Activated CD4-positive, alpha-beta memory T cell treated with anti-CD3 and anti-CD28 coated beads, Interleukin-2, amount 10 ng/mL, durations not matched to agents 7 days and 5 days (primary cell): Measurements from ENCODE around the gene PLIN5. TPM values are rescaled to one million over a fixed set of nuclear protein-coding genes. Genes with fewer than 3 reads are reported as not detected.
A peak's percentile ranks its signal among the peaks of the same experiment; 100 is the strongest.

Experiments used
- CTCF ChIA-PET: fragments of 350-600 bp; sonication (Branson Sonifier 250); formaldehyde crosslinking; loops from one replicate; lab custom pipeline; 2021; ENCODE audit warnings: antibody characterized with exemption, inconsistent platforms; lab: Charles Lee
- POLR2A ChIA-PET: fragments of 350-600 bp; sonication (Branson Sonifier 250); formaldehyde crosslinking; loops from one replicate; lab custom pipeline; 2021; ENCODE audit warnings: antibody characterized with exemption; lab: Charles Lee
- DNase-seq: peaks from one replicate; pipeline ENCODE4 v3.0.0-alpha.2; 2020
- H3K27ac Mint-ChIP-seq: one replicate; pipeline ENCODE4 v1.8.0; 2021; ENCODE audit warnings: mild to moderate bottlenecking, mixed read lengths
- H3K27me3 Mint-ChIP-seq: one replicate; pipeline ENCODE4 v1.8.0; 2021; ENCODE audit warnings: mixed read lengths
- H3K36me3 Mint-ChIP-seq: one replicate; pipeline ENCODE4 v1.8.0; 2021; ENCODE audit warnings: low read depth, mixed read lengths
- H3K4me1 Mint-ChIP-seq: one replicate; pipeline ENCODE4 v1.8.0; 2021; ENCODE audit warnings: mixed read lengths
- H3K4me3 Mint-ChIP-seq: one replicate; pipeline ENCODE4 v1.8.0; 2021; ENCODE audit warnings: mild to moderate bottlenecking, mixed read lengths
- H3K9me3 Mint-ChIP-seq: one replicate; pipeline ENCODE4 v1.8.0; 2021; ENCODE audit warnings: mixed read lengths
- total RNA-seq, 2 experiments: library from RNA; stranded (reverse); gene quantifications; one replicate each; pipeline ENCODE4 v1.2.3, GENCODE V29; 2021

PLIN5 gene
- total RNA-seq, 2 experiments from 2014 or later: not detected

- H3K27me3 Mint-ChIP-seq: no peaks in the 10 kb centered on the region
- H3K4me1 Mint-ChIP-seq: peaks cover 9% of the 10 kb centered on the region
- H3K9me3 Mint-ChIP-seq: no peaks in the 10 kb centered on the region
- H3K36me3 Mint-ChIP-seq: no peaks in the 10 kb centered on the region
- H3K4me3 Mint-ChIP-seq: no peak overlapping the region
- ChIA-PET POLR2A (no interaction called here), CTCF (no interaction called here)
- DNase-seq: no peak
- H3K27ac Mint-ChIP-seq: no peak overlapping the region
Measured at GRCh38 chr19:4510435-4511255, 24.4 kb downstream of the PLIN5 start.

GRCh38 chr19:4508698-4509097 lies 26.3 kb downstream of the PLIN5 start:
- Mint-ChIP-seq H3K4me3 (no peak overlapping the region), H3K9me3 (no peaks in the 10 kb centered on the region), H3K4me1 (peaks cover 9% of the 10 kb centered on the region), H3K27me3 (no peaks in the 10 kb centered on the region), H3K27ac (no peak overlapping the region), H3K36me3 (no peaks in the 10 kb centered on the region)
- DNase-seq: no peak
- CTCF ChIA-PET: no interaction called here
- POLR2A ChIA-PET: no interaction called here

- Mint-ChIP-seq H3K27ac (no peak overlapping the region), H3K4me3 (no peak overlapping the region), H3K4me1 (peaks cover 9% of the 10 kb centered on the region), H3K9me3 (no peaks in the 10 kb centered on the region), H3K27me3 (no peaks in the 10 kb centered on the region), H3K36me3 (no peaks in the 10 kb centered on the region)
- no peak for DNase-seq
- ChIA-PET CTCF (interaction anchor here (1.8 kb wide), 1 partner anchor 17 kb away, joined by 3 read pairs; no protein-coding TSS in a partner anchor), POLR2A (no interaction called here)
Measured at GRCh38 chr19:4507804-4508203, 27.2 kb downstream of the PLIN5 start.

DNA sequence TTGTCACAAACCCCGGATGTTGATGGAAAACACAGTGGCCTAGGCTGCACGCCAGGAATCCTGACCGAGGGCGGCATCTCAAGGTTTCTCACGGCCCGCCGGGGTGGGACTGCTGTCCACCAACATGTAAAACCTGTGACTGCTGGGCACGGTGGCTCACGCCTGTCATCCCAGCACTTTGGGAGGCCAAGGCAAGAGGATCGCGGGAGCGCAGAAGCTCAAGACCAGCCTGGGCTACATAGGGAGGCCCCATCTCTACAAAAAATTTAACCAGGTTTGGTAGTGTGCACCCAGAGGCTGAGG lies 27.9 kb downstream of the PLIN5 start:
- ChIA-PET CTCF (interaction anchor here (1.8 kb wide), 1 partner anchor 18 kb away, joined by 3 read pairs; no protein-coding TSS in a partner anchor), POLR2A (no interaction called here)
- H3K36me3 Mint-ChIP-seq: no peaks in the 10 kb centered on the region

GRCh38 chr19:4506449-4507149 lies 28.4 kb downstream of the PLIN5 start:
- H3K4me1 Mint-ChIP-seq: peaks cover 9% of the 10 kb centered on the region
- peak; percentile 27 for DNase-seq
- POLR2A ChIA-PET: no interaction called here
- no peaks in the 10 kb centered on the region for H3K27me3 Mint-ChIP-seq
- H3K36me3 Mint-ChIP-seq: no peaks in the 10 kb centered on the region
- peak overlapping the region; percentile 28 for H3K27ac Mint-ChIP-seq
- no peaks in the 10 kb centered on the region for H3K9me3 Mint-ChIP-seq
- no peak overlapping the region for H3K4me3 Mint-ChIP-seq
- CTCF ChIA-PET: interaction anchor here (1.8 kb wide), 1 partner anchor 19 kb away, joined by 3 read pairs; no protein-coding TSS in a partner anchor

More for the DNA sequence above, 27.9 kb downstream of the PLIN5 start:
- no peak overlapping the region for H3K4me3 Mint-ChIP-seq
- peaks cover 9% of the 10 kb centered on the region for H3K4me1 Mint-ChIP-seq
- no peaks in the 10 kb centered on the region for H3K9me3 Mint-ChIP-seq
- H3K27ac Mint-ChIP-seq: no peak overlapping the region
- no peak for DNase-seq
- no peaks in the 10 kb centered on the region for H3K27me3 Mint-ChIP-seq

- peaks cover 9% of the 10 kb centered on the region for H3K4me1 Mint-ChIP-seq
- no peaks in the 10 kb centered on the region for H3K36me3 Mint-ChIP-seq
- peak overlapping the region; percentile 28 for H3K27ac Mint-ChIP-seq
- CTCF ChIA-PET: interaction anchor here (1.8 kb wide), 1 partner anchor 19 kb away, joined by 3 read pairs; no protein-coding TSS in a partner anchor
- POLR2A ChIA-PET: no interaction called here
- no peak for DNase-seq
- H3K27me3 Mint-ChIP-seq: no peaks in the 10 kb centered on the region
- H3K4me3 Mint-ChIP-seq: no peak overlapping the region
- no peaks in the 10 kb centered on the region for H3K9me3 Mint-ChIP-seq
Measured at GRCh38 chr19:4505570-4506448, 29.2 kb downstream of the PLIN5 start.

- no peak overlapping the region for H3K27ac Mint-ChIP-seq
- no peaks in the 10 kb centered on the region for H3K27me3 Mint-ChIP-seq
- H3K36me3 Mint-ChIP-seq: no peaks in the 10 kb centered on the region
- DNase-seq: no peak
- ChIA-PET POLR2A (no interaction called here), CTCF (interaction anchor here (1.6 kb wide), 1 partner anchor 20 kb away, joined by 4 read pairs; no protein-coding TSS in a partner anchor)
- peaks cover 9% of the 10 kb centered on the region for H3K4me1 Mint-ChIP-seq
- H3K4me3 Mint-ChIP-seq: no peak overlapping the region
- no peaks in the 10 kb centered on the region for H3K9me3 Mint-ChIP-seq
Measured at GRCh38 chr19:4504891-4505569, 30.0 kb downstream of the PLIN5 start.

GRCh38 chr19:4504297-4504701 lies 30.7 kb downstream of the PLIN5 start:
- peaks cover 9% of the 10 kb centered on the region for H3K4me1 Mint-ChIP-seq
- no peak for DNase-seq
- POLR2A ChIA-PET: no interaction called here
- no peaks in the 10 kb centered on the region for H3K27me3 Mint-ChIP-seq
- peaks cover 2% of the 10 kb centered on the region for H3K36me3 Mint-ChIP-seq
- H3K27ac Mint-ChIP-seq: no peak overlapping the region
- no peak overlapping the region for H3K4me3 Mint-ChIP-seq
- H3K9me3 Mint-ChIP-seq: no peaks in the 10 kb centered on the region
- CTCF ChIA-PET: interaction anchor here (1.6 kb wide), 1 partner anchor 20 kb away, joined by 4 read pairs; no protein-coding TSS in a partner anchor

DNA sequence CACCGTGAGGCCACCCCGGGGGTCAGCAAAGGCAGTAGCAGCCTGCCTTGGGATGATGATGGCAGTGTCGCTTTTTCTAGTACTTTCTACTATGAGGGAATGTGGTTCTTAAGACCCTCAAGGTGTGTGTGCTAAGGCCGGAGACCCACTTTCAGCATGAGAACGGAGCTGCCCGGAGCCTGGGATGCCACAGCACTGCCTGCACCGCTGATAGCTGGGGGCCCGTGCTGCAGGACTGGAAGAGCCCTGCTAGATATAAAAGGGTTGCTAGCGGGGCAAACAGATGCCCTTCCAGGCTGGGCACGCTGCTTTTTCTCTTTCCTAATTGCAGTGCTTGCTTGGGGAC lies 31.2 kb downstream of the PLIN5 start:
- H3K4me1 Mint-ChIP-seq: peaks cover 9% of the 10 kb centered on the region
- no peak overlapping the region for H3K4me3 Mint-ChIP-seq
- DNase-seq: no peak
- H3K36me3 Mint-ChIP-seq: peaks cover 2% of the 10 kb centered on the region
- POLR2A ChIA-PET: no interaction called here
- H3K27ac Mint-ChIP-seq: no peak overlapping the region
- no peaks in the 10 kb centered on the region for H3K27me3 Mint-ChIP-seq
- H3K9me3 Mint-ChIP-seq: no peaks in the 10 kb centered on the region
- CTCF ChIA-PET: interaction anchor here (1.6 kb wide), 1 partner anchor 21 kb away, joined by 4 read pairs; no protein-coding TSS in a partner anchor

DNA sequence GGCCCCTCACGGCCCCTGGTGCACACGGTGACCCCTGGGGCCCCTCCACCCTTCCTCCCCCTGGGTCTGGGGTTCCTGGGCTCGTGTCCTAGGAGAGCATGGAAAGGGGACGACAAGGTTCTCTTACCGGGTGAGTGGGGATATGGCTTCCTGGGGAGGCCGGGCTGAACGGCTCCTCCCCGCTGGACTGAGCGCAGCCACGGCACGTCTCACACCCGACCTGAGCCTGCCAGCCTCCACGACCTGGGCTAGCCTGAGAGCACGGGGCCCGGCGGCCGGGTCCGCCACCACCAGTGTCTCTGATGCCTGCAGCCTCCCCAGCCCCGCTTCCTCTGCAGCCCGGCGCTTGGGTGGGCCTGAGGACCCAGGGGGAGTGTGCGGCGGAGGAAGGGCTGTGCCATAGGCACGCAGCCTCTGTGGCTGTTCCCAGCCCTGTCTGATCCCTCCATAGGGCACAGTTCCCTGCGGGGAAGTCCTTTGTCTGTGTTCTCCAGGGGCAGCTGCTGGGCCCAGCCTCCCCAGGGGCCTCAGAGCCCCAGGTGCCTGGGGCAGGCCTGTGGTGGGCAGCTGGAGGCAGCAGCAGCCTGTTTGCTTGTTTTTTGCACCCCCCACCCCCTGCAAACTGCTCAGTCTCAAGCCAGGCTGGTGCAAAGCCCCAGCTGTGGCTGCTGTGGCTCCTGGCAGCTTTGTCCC lies 31.7 kb downstream of the PLIN5 start:
- no peak overlapping the region for H3K27ac Mint-ChIP-seq
- no peak overlapping the region for H3K4me3 Mint-ChIP-seq
- H3K9me3 Mint-ChIP-seq: no peaks in the 10 kb centered on the region
- H3K36me3 Mint-ChIP-seq: peaks cover 2% of the 10 kb centered on the region
- ChIA-PET CTCF (interaction anchor here (1.6 kb wide), 1 partner anchor 21 kb away, joined by 4 read pairs; no protein-coding TSS in a partner anchor), POLR2A (no interaction called here)
- H3K4me1 Mint-ChIP-seq: peaks cover 9% of the 10 kb centered on the region
- no peaks in the 10 kb centered on the region for H3K27me3 Mint-ChIP-seq
- no peak for DNase-seq

DNA sequence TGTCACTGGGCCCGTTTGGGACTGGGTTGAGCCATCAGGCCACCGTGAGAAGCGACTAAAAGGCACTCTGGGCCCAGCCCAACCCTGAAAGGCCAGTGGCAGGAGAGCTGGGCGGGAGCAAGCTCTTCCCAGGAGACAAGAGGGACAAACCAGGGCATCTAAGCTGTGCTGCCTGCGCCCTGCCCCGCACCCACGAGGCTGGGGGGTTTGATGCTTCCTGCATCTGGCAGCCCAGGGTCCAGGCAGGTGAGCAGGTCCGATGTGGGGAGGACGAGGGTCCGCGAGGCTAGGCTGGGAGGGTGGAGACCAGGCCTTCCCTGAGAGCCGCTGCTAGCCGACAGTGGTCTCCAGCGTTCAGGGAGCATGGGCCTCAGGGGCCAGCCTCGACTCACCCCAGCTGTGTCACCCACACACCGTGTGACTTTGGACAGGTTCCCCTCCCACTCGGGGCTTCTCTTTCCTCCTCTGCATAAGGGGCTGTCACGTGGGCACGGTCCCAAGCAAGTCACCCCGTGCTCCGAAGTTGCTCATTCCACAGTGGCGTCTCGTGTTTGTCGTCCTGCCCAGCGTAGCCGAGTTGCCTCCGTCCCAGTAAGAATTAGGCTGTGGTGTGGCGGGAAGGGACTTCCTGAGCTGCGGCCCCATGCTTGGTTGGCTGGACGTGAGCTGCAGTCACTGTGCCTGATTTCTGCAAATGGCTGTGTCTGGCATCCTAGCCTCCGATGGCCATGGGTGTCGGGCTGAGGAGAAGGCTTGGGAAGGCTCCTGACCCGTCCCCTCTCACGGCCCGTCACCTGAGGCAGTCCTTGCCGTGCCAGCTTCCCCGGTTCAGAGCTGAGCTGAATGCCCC lies 32.5 kb downstream of the PLIN5 start:
- POLR2A ChIA-PET: no interaction called here

More for the DNA sequence above, 32.5 kb downstream of the PLIN5 start:
- H3K4me3 Mint-ChIP-seq: no peak overlapping the region
- DNase-seq: no peak
- H3K4me1 Mint-ChIP-seq: peaks cover 9% of the 10 kb centered on the region
- peaks cover 2% of the 10 kb centered on the region for H3K36me3 Mint-ChIP-seq
- no peak overlapping the region for H3K27ac Mint-ChIP-seq
- CTCF ChIA-PET: no interaction called here
- no peaks in the 10 kb centered on the region for H3K9me3 Mint-ChIP-seq
- no peaks in the 10 kb centered on the region for H3K27me3 Mint-ChIP-seq
